Calu3 (cell line): Measurements from ENCODE around the gene SLC22A23. TPM values are rescaled to one million over a fixed set of nuclear protein-coding genes. Genes with fewer than 3 reads are reported as not detected.

Experiments used
- BruUV-seq: library from RNA; stranded (reverse); fragments of 400-500 nt; replicated peaks from 2 replicates; lab custom pipeline; 2021; lab: Mats Ljungman, UMichigan
- CTCF ChIA-PET: fragments of 300-600 bp; sonication (Branson Sonifier 250); formaldehyde crosslinking; loops from one replicate; lab custom pipeline; 2022; ENCODE audit warnings: antibody characterized with exemption; lab: Charles Lee
- DNase-seq: peaks from one replicate; pipeline ENCODE4 v3.0.0; 2022
- H3K27ac Mint-ChIP-seq: one replicate; pipeline ENCODE4 v1.8.0; 2022; ENCODE audit warnings: mixed read lengths; ENCODE audit not compliant: unreplicated experiment
- H3K27me3 Mint-ChIP-seq: one replicate; pipeline ENCODE4 v1.8.0; 2022; ENCODE audit warnings: mixed read lengths; ENCODE audit not compliant: unreplicated experiment
- H3K36me3 Mint-ChIP-seq: one replicate; pipeline ENCODE4 v1.8.0; 2022; ENCODE audit warnings: mild to moderate bottlenecking, moderate library complexity, mixed read lengths; ENCODE audit not compliant: insufficient read depth, unreplicated experiment
- H3K4me1 Mint-ChIP-seq: one replicate; pipeline ENCODE4 v1.8.0; 2022; ENCODE audit warnings: mild to moderate bottlenecking, low read depth, mixed read lengths; ENCODE audit not compliant: unreplicated experiment
- H3K4me3 Mint-ChIP-seq: one replicate; pipeline ENCODE4 v1.8.0; 2022; ENCODE audit warnings: mild to moderate bottlenecking, low read depth, moderate library complexity, mixed read lengths; ENCODE audit not compliant: unreplicated experiment
- H3K9me3 Mint-ChIP-seq: one replicate; pipeline ENCODE4 v1.8.0; 2022; ENCODE audit warnings: low read depth, mixed read lengths; ENCODE audit not compliant: unreplicated experiment
- CTCF ChIP-seq: fragments of 200-600 bp; IDR thresholded peaks from one replicate; pipeline ENCODE4 v1.8.0; 2022; ENCODE audit warnings: antibody characterized with exemption; ENCODE audit not compliant: unreplicated experiment
- intact Hi-C: fragments of 100-400 bp; cut with micrococcal nuclease; formaldehyde crosslinking; loops from one replicate; pipeline ENCODE4 v1.10.0; 2022; ENCODE audit not compliant: unreplicated experiment
- total RNA-seq: library from RNA; stranded (reverse); gene quantifications from 2 replicates; pipeline ENCODE4 v1.2.3, GENCODE V29; 2022

SLC22A23 gene
- total RNA-seq, 1 experiment from 2014 or later: 3.9 TPM

GRCh38 chr6:3496395-3496794 lies 39.5 kb upstream of the SLC22A23 start:
- DNase-seq: no peak
- intact Hi-C loops: no loop called here
- H3K9me3 Mint-ChIP-seq: peaks cover 2% of the 10 kb centered on the region
- H3K36me3 Mint-ChIP-seq: no peaks in the 10 kb centered on the region
- H3K4me3 Mint-ChIP-seq: no peak overlapping the region
- H3K27ac Mint-ChIP-seq: no peak overlapping the region
- no peak for TF ChIP-seq CTCF
- H3K4me1 Mint-ChIP-seq: no peaks in the 10 kb centered on the region
- no TSS peak for BruUV-seq
- peaks cover 39% of the 10 kb centered on the region for H3K27me3 Mint-ChIP-seq
- CTCF ChIA-PET: no interaction called here

GRCh38 chr6:3494391-3495100 lies 37.7 kb upstream of the SLC22A23 start:
- CTCF ChIA-PET: interaction anchor here (0.5 to 0.7 kb wide), 3 partner anchors 91 to 1461 kb away, joined by 3 to 5 read pairs (median 4); no protein-coding TSS in a partner anchor
- no peak for TF ChIP-seq CTCF
- H3K9me3 Mint-ChIP-seq: peaks cover 2% of the 10 kb centered on the region
- H3K27me3 Mint-ChIP-seq: peaks cover 51% of the 10 kb centered on the region
- H3K27ac Mint-ChIP-seq: no peak overlapping the region
- no peak for DNase-seq
- intact Hi-C loops: no loop called here
- no TSS peak for BruUV-seq
- H3K4me3 Mint-ChIP-seq: no peak overlapping the region
- H3K36me3 Mint-ChIP-seq: no peaks in the 10 kb centered on the region
- H3K4me1 Mint-ChIP-seq: no peaks in the 10 kb centered on the region

- no peak overlapping the region for H3K27ac Mint-ChIP-seq
- H3K9me3 Mint-ChIP-seq: no peaks in the 10 kb centered on the region
- no peak for TF ChIP-seq CTCF
- peaks cover 74% of the 10 kb centered on the region for H3K27me3 Mint-ChIP-seq
- CTCF ChIA-PET: no interaction called here
- no peaks in the 10 kb centered on the region for H3K4me1 Mint-ChIP-seq
- intact Hi-C loops: no loop called here
- DNase-seq: no peak
- H3K36me3 Mint-ChIP-seq: no peaks in the 10 kb centered on the region
- no TSS peak for BruUV-seq
- no peak overlapping the region for H3K4me3 Mint-ChIP-seq
Observed at GRCh38 chr6:3490625-3490980, 33.8 kb upstream of the SLC22A23 start.

GRCh38 chr6:3489961-3490624 lies 33.2 kb upstream of the SLC22A23 start:
- no peak overlapping the region for H3K27ac Mint-ChIP-seq
- intact Hi-C loops: no loop called here
- DNase-seq: no peak
- H3K9me3 Mint-ChIP-seq: no peaks in the 10 kb centered on the region
- no peaks in the 10 kb centered on the region for H3K36me3 Mint-ChIP-seq
- TF ChIP-seq CTCF: no peak
- CTCF ChIA-PET: no interaction called here
- no peaks in the 10 kb centered on the region for H3K4me1 Mint-ChIP-seq
- H3K4me3 Mint-ChIP-seq: no peak overlapping the region
- no TSS peak for BruUV-seq
- peaks cover 74% of the 10 kb centered on the region for H3K27me3 Mint-ChIP-seq
